ENCODE data around the gene CLTA.

Gene CLTA

GRCh38 chr9:36190388-36191289 is at the start of gene CLTA:
Gene CLTA, plus strand, starts transcription at chr9:36190921. Its CDS starts 136 bp downstream, at chr9:36191057.
- Histone ChIP-seq H3K27me3 (ENCODE audit: insufficient read depth, low read length) (no peaks in the 10 kb centered on the region), H3K36me3 (ENCODE audit: insufficient read depth, low read length) (0 out of 2 replicates have a peak, but pooled peaks cover 7% of the 10 kb centered on the region), H3K4me3 (ENCODE audit: low read depth, low read length) (peak within 1 kb of the TSS; percentile 95), H3K4me1 (ENCODE audit: control insufficient read depth, insufficient read depth, low read length, unreplicated experiment) (peaks cover 40% of the 10 kb centered on the region), H3K79me2 (ENCODE audit: control insufficient read depth, insufficient read depth, low read length, unreplicated experiment) (peaks cover 48% of the 10 kb centered on the region), H2AFZ (ENCODE audit: low read length, unreplicated experiment) (peak within 1 kb of the TSS; percentile 38), H3K27ac (ENCODE audit: low read depth, low read length) (peak within 1 kb of the TSS; percentile 75)

GRCh38 chr9:36141288-36141687 is 49.4 kb upstream of the CLTA start:
- Histone ChIP-seq H2AFZ (ENCODE audit: low read length, unreplicated experiment) (no peak overlapping the region), H3K27me3 (ENCODE audit: insufficient read depth, low read length) (no peaks in the 10 kb centered on the region), H3K27ac (ENCODE audit: low read depth, low read length) (no peak overlapping the region), H3K36me3 (ENCODE audit: insufficient read depth, low read length) (peaks cover 6% of the 10 kb centered on the region; the same call in 1 of the 2 replicates), H3K79me2 (ENCODE audit: control insufficient read depth, insufficient read depth, low read length, unreplicated experiment) (no peaks in the 10 kb centered on the region), H3K4me1 (ENCODE audit: control insufficient read depth, insufficient read depth, low read length, unreplicated experiment) (peaks cover 16% of the 10 kb centered on the region), H3K4me3 (ENCODE audit: low read depth, low read length) (no peak overlapping the region)

GRCh38 chr9:36141761-36142160 is 49.0 kb upstream of the CLTA start:
- Histone ChIP-seq H3K4me1 (ENCODE audit: control insufficient read depth, insufficient read depth, low read length, unreplicated experiment) (peaks cover 16% of the 10 kb centered on the region), H3K27me3 (ENCODE audit: insufficient read depth, low read length) (no peaks in the 10 kb centered on the region), H3K27ac (ENCODE audit: low read depth, low read length) (no peak overlapping the region), H3K79me2 (ENCODE audit: control insufficient read depth, insufficient read depth, low read length, unreplicated experiment) (no peaks in the 10 kb centered on the region), H3K4me3 (ENCODE audit: low read depth, low read length) (no peak overlapping the region), H3K36me3 (ENCODE audit: insufficient read depth, low read length) (peaks cover 6% of the 10 kb centered on the region; the same call in 1 of the 2 replicates), H2AFZ (ENCODE audit: low read length, unreplicated experiment) (no peak overlapping the region)

GRCh38 chr9:36142510-36143244 is 48.0 kb upstream of the CLTA start:
- Histone ChIP-seq H3K27me3 (ENCODE audit: insufficient read depth, low read length) (no peaks in the 10 kb centered on the region), H3K79me2 (ENCODE audit: control insufficient read depth, insufficient read depth, low read length, unreplicated experiment) (no peaks in the 10 kb centered on the region), H2AFZ (ENCODE audit: low read length, unreplicated experiment) (no peak overlapping the region), H3K36me3 (ENCODE audit: insufficient read depth, low read length) (peaks cover 6% of the 10 kb centered on the region; the same call in 1 of the 2 replicates), H3K4me3 (ENCODE audit: low read depth, low read length) (no peak overlapping the region), H3K27ac (ENCODE audit: low read depth, low read length) (no peak overlapping the region), H3K4me1 (ENCODE audit: control insufficient read depth, insufficient read depth, low read length, unreplicated experiment) (peaks cover 10% of the 10 kb centered on the region)

- peaks cover 12% of the 10 kb centered on the region for H3K4me1 ChIP-seq (ENCODE audit: control insufficient read depth, insufficient read depth, low read length, unreplicated experiment)
- peaks cover 6% of the 10 kb centered on the region; the same call in 1 of the 2 replicates for H3K36me3 ChIP-seq (ENCODE audit: insufficient read depth, low read length)
- H3K27ac ChIP-seq (ENCODE audit: low read depth, low read length), result no peak overlapping the region
- no peaks in the 10 kb centered on the region for H3K27me3 ChIP-seq (ENCODE audit: insufficient read depth, low read length)
- H3K79me2 ChIP-seq (ENCODE audit: control insufficient read depth, insufficient read depth, low read length, unreplicated experiment), result no peaks in the 10 kb centered on the region
- no peak overlapping the region for H3K4me3 ChIP-seq (ENCODE audit: low read depth, low read length)
- no peak overlapping the region for H2AFZ ChIP-seq (ENCODE audit: low read length, unreplicated experiment)
Observed at GRCh38 chr9:36143245-36143641, 47.5 kb upstream of the CLTA start.

- H3K27me3 ChIP-seq (ENCODE audit: insufficient read depth, low read length), result no peaks in the 10 kb centered on the region
- no peak overlapping the region for H2AFZ ChIP-seq (ENCODE audit: low read length, unreplicated experiment)
- H3K4me1 ChIP-seq (ENCODE audit: control insufficient read depth, insufficient read depth, low read length, unreplicated experiment), result peaks cover 24% of the 10 kb centered on the region
- peaks cover 6% of the 10 kb centered on the region; the same call in 1 of the 2 replicates for H3K36me3 ChIP-seq (ENCODE audit: insufficient read depth, low read length)
- H3K79me2 ChIP-seq (ENCODE audit: control insufficient read depth, insufficient read depth, low read length, unreplicated experiment), result no peaks in the 10 kb centered on the region
- H3K4me3 ChIP-seq (ENCODE audit: low read depth, low read length), result no peak overlapping the region
- H3K27ac ChIP-seq (ENCODE audit: low read depth, low read length), result no peak overlapping the region
Observed at GRCh38 chr9:36144309-36145232, 46.1 kb upstream of the CLTA start.

- H3K27ac ChIP-seq (ENCODE audit: low read depth, low read length), result no peak overlapping the region
- H3K4me3 ChIP-seq (ENCODE audit: low read depth, low read length), result no peak overlapping the region
- peaks cover 6% of the 10 kb centered on the region; the same call in 1 of the 2 replicates for H3K36me3 ChIP-seq (ENCODE audit: insufficient read depth, low read length)
- H2AFZ ChIP-seq (ENCODE audit: low read length, unreplicated experiment), result no peak overlapping the region
- H3K27me3 ChIP-seq (ENCODE audit: insufficient read depth, low read length), result no peaks in the 10 kb centered on the region
- no peaks in the 10 kb centered on the region for H3K79me2 ChIP-seq (ENCODE audit: control insufficient read depth, insufficient read depth, low read length, unreplicated experiment)
- H3K4me1 ChIP-seq (ENCODE audit: control insufficient read depth, insufficient read depth, low read length, unreplicated experiment), result peaks cover 30% of the 10 kb centered on the region
Observed at GRCh38 chr9:36145970-36146369, 44.8 kb upstream of the CLTA start.

GRCh38 chr9:36146651-36147050 is 44.1 kb upstream of the CLTA start:
- Histone ChIP-seq H2AFZ (ENCODE audit: low read length, unreplicated experiment) (no peak overlapping the region), H3K4me3 (ENCODE audit: low read depth, low read length) (no peak overlapping the region), H3K36me3 (ENCODE audit: insufficient read depth, low read length) (peaks cover 6% of the 10 kb centered on the region; the same call in 1 of the 2 replicates), H3K27me3 (ENCODE audit: insufficient read depth, low read length) (no peaks in the 10 kb centered on the region), H3K79me2 (ENCODE audit: control insufficient read depth, insufficient read depth, low read length, unreplicated experiment) (no peaks in the 10 kb centered on the region), H3K27ac (ENCODE audit: low read depth, low read length) (no peak overlapping the region), H3K4me1 (ENCODE audit: control insufficient read depth, insufficient read depth, low read length, unreplicated experiment) (peaks cover 37% of the 10 kb centered on the region)

- Histone ChIP-seq H3K79me2 (ENCODE audit: control insufficient read depth, insufficient read depth, low read length, unreplicated experiment) (no peaks in the 10 kb centered on the region), H3K36me3 (ENCODE audit: insufficient read depth, low read length) (peaks cover 6% of the 10 kb centered on the region; the same call in 1 of the 2 replicates), H3K4me3 (ENCODE audit: low read depth, low read length) (no peak overlapping the region), H2AFZ (ENCODE audit: low read length, unreplicated experiment) (no peak overlapping the region), H3K4me1 (ENCODE audit: control insufficient read depth, insufficient read depth, low read length, unreplicated experiment) (peaks cover 41% of the 10 kb centered on the region), H3K27ac (ENCODE audit: low read depth, low read length) (no peak overlapping the region), H3K27me3 (ENCODE audit: insufficient read depth, low read length) (no peaks in the 10 kb centered on the region)
Observed at GRCh38 chr9:36147441-36148175, 43.1 kb upstream of the CLTA start.

Data from ACC112 (cell line).